HEK293T (cell line): ENCODE results near the gene SLC13A3.

Source experiments
- CTCF ChIA-PET: fragments of 350-600 bp; formaldehyde crosslinking; extraction: SDS; loops from one replicate; lab custom pipeline; 2021; ENCODE audit warnings: antibody characterized with exemption, inconsistent platforms; lab: Yijun Ruan, JAX
- POLR2A ChIA-PET: fragments of 350-600 bp; formaldehyde crosslinking; extraction: SDS; loops from one replicate; lab custom pipeline; 2020; ENCODE audit warnings: antibody characterized with exemption, inconsistent platforms; lab: Yijun Ruan, JAX
- DNase-seq: peaks from one replicate; pipeline ENCODE4 v3.0.0; 2012; ENCODE audit warnings: mixed read lengths; ENCODE audit errors: extremely low spot score
- ARNT ChIP-seq: fragments of 450-650 bp; IDR thresholded peaks from 2 replicates; pipeline ENCODE4 v1.6.1; 2017; ENCODE audit warnings: mild to moderate bottlenecking
- BHLHE40 ChIP-seq: fragments of 450-650 bp; IDR thresholded peaks from 2 replicates; pipeline ENCODE4 v1.6.1; 2016; ENCODE audit warnings: mild to moderate bottlenecking, moderate library complexity, borderline replicate concordance
- CTBP1 ChIP-seq: fragments of 450-650 bp; IDR thresholded peaks from 2 replicates; pipeline ENCODE4 v1.6.1; 2016; ENCODE audit warnings: borderline replicate concordance
- ELF4 ChIP-seq: fragments of 450-650 bp; IDR thresholded peaks from 2 replicates; pipeline ENCODE4 v1.6.1; 2017; ENCODE audit warnings: antibody characterized with exemption
- FOXA1 ChIP-seq: fragments of 450-650 bp; IDR thresholded peaks from 2 replicates; pipeline ENCODE4 v1.6.1; 2016; ENCODE audit warnings: mild to moderate bottlenecking
- FOXK2 ChIP-seq: fragments of 450-650 bp; IDR thresholded peaks from 2 replicates; pipeline ENCODE4 v1.6.1; 2016; ENCODE audit warnings: mild to moderate bottlenecking
- FOXM1 ChIP-seq: fragments of 450-650 bp; IDR thresholded peaks from 2 replicates; pipeline ENCODE4 v1.6.1; 2017; ENCODE audit warnings: mild to moderate bottlenecking, borderline replicate concordance
- HDGF ChIP-seq: fragments of 450-650 bp; IDR thresholded peaks from 2 replicates; pipeline ENCODE4 v1.6.1; 2017; ENCODE audit warnings: antibody characterized with exemption, borderline replicate concordance
- L3MBTL2 ChIP-seq: fragments of 450-650 bp; conservative IDR thresholded peaks from 2 replicates; pipeline ENCODE4 v1.6.1; 2016; ENCODE audit warnings: mild to moderate bottlenecking
- LEF1 ChIP-seq: fragments of 450-650 bp; IDR thresholded peaks from 2 replicates; pipeline ENCODE4 v1.6.1; 2017; ENCODE audit warnings: mild to moderate bottlenecking, borderline replicate concordance
- NFRKB ChIP-seq: fragments of 450-650 bp; IDR thresholded peaks from 2 replicates; pipeline ENCODE4 v1.6.1; 2016; ENCODE audit warnings: mild to moderate bottlenecking, moderate library complexity
- SP1 ChIP-seq: fragments of 450-650 bp; IDR thresholded peaks from 2 replicates; pipeline ENCODE4 v1.6.1; 2017
- SUZ12 ChIP-seq: fragments of 450-650 bp; IDR thresholded peaks from 2 replicates; pipeline ENCODE4 v1.6.1; 2016; ENCODE audit warnings: mild to moderate bottlenecking
- TARDBP ChIP-seq: fragments of 450-650 bp; IDR thresholded peaks from 2 replicates; pipeline ENCODE4 v1.6.1; 2016
- ZNF384 ChIP-seq: fragments of 450-650 bp; IDR thresholded peaks from 2 replicates; pipeline ENCODE4 v1.6.1; 2016
- TF ChIP-seq, protein P1 (sequence below): fragments of 450-650 bp; IDR thresholded peaks from 2 replicates; pipeline ENCODE4 v1.6.1; 2016

Gene SLC13A3

DNA sequence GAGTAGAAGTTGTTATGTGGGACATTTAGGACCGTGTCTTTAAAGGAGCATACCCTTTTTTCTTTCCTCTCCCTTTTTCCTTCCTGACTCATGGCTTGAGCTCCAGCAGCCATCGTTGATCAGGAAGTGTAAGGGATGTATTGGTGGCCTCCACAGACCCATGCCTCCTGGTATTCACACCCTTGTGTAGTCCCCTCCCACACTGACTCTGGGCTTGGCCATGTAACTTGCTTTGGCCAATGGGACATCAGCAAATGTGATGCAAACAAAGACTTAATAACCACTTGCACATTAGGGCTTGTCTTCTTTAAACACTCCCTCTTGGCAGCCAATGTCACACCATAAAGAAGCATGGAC, 18.9 kb upstream of the SLC13A3 start:
- DNase-seq = no peak
- CTCF ChIA-PET = no interaction called here
- no peak for TF ChIP-seq L3MBTL2
- TF ChIP-seq NFRKB = no peak
- no peak for TF ChIP-seq FOXA1
- no peak for TF ChIP-seq ARNT
- no peak for TF ChIP-seq LEF1
- TF ChIP-seq SUZ12 = no peak
- POLR2A ChIA-PET = no interaction called here

DNA sequence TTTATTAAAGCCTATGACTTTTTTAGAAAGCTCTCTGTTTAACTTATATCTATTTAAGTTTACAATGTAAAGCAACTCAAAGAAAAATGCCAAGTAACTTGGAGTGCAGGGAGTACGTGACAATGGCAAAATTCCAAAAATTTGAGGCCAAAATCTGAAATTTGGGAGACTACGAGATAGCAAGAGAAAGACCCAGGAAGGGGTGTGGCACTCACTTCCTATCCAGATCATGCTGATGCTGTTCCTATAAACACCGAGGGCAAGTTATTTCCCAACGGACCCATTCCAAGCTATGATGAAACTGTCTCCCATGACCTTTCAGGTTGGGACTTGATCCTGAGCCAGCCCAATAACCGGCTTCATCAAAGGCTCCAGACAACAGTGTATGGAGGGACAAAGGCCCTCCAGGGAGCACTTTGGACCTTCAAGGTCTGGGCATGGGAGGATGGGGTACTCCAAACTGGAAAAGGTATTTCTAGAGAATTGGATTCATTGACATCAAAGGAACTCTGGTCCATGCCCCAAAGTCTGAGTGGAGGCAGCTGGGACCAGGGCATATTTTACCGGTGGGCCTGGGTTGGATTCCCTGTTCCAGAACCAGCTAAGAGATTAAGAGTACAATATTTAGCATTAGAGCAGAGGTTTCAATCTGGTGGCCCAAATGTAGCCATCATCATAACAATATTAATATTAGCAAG, 15.7 kb upstream of the SLC13A3 start:
- CTCF ChIA-PET = no interaction called here

DNA sequence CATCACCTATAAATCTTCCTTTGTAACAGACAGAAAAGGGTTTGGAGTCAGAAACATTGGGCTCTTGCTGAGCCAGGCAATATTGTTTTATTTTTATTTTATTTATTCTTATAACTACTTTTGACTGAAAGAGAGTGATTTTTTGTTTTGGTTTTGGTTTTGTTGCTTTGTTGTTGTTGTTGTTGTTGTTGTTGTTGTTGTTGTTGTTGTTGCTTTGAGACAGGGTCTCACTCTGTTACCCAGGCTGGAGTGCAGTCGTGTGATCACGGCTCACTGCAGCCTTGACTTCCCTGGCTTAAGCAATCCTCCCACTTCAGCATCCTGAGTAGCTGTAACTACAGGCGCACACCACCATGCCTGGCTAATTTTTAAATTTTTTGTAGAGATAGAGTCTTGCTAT, 15.0 kb upstream of the SLC13A3 start:
- POLR2A ChIA-PET = no interaction called here
- CTCF ChIA-PET = no interaction called here
- TF ChIP-seq SP1 = no peak
- no peak for TF ChIP-seq TARDBP
- TF ChIP-seq LEF1 = no peak
- no peak for TF ChIP-seq ZNF384
- TF ChIP-seq SUZ12 = no peak
- no peak for TF ChIP-seq NFRKB
- TF ChIP-seq FOXA1 = no peak
- no peak for TF ChIP-seq CTBP1
- no peak for TF ChIP-seq ELF4
- TF ChIP-seq, protein P1, sequence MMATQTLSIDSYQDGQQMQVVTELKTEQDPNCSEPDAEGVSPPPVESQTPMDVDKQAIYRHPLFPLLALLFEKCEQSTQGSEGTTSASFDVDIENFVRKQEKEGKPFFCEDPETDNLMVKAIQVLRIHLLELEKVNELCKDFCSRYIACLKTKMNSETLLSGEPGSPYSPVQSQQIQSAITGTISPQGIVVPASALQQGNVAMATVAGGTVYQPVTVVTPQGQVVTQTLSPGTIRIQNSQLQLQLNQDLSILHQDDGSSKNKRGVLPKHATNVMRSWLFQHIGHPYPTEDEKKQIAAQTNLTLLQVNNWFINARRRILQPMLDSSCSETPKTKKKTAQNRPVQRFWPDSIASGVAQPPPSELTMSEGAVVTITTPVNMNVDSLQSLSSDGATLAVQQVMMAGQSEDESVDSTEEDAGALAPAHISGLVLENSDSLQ = no peak
- TF ChIP-seq FOXK2 = no peak
- TF ChIP-seq L3MBTL2 = no peak
- TF ChIP-seq BHLHE40 = no peak
- no peak for TF ChIP-seq FOXM1
- no peak for TF ChIP-seq HDGF
- no peak for DNase-seq

More for the DNA sequence above, 15.7 kb upstream of the SLC13A3 start:
- TF ChIP-seq ARNT (no peak), NFRKB (no peak), SUZ12 (no peak), ELF4 (no peak), FOXA1 (no peak), BHLHE40 (no peak), LEF1 (no peak), ZNF384 (no peak), TARDBP (no peak), CTBP1 (no peak), L3MBTL2 (no peak)
- TF ChIP-seq, protein P1 = no peak
- POLR2A ChIA-PET = no interaction called here
- DNase-seq = no peak

DNA sequence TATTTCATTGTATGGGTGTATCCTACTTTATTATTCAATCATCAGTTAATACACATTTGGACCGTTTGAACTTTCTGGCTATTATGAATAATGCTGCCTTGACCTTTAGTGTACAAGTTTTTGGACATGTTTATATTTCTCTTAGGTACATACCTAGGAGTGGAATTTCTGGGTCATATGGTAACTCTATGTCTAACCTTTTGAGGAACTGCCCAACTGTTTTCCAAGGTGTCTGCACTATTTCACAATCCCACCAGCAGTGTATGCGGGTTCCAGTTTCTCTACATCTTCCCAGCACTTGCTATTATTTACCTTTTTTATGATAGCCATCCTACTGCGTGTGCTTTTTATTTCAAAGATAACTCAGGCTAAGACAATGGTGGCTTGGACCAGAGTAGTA, 14.3 kb upstream of the SLC13A3 start:
- ChIA-PET CTCF (no interaction called here), POLR2A (no interaction called here)
- no peak for DNase-seq
- TF ChIP-seq CTBP1 = no peak
- no peak for TF ChIP-seq ZNF384
- no peak for TF ChIP-seq BHLHE40
- no peak for TF ChIP-seq LEF1
- TF ChIP-seq ELF4 = no peak

DNA sequence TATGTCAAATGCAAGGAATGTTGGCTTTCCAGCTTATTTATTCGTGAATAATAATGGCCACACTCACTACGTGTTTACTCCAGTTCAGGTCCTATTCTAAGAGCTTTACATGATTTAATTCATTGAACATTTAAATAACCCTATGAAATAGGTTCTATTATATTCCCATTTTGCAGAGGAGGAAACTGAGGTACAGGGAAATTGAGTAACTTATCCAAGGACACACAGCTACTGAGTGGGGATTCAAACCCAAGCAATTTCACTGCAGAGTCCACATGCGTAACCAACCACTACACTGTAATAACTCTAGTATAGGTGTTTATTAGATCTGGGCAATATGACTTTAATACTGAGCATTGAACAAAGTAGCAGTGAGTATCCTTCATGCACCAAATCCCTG, 12.3 kb upstream of the SLC13A3 start:
- DNase-seq = no peak
- TF ChIP-seq L3MBTL2 = no peak
- TF ChIP-seq ARNT = no peak
- no peak for TF ChIP-seq FOXM1
- TF ChIP-seq ELF4 = no peak
- TF ChIP-seq CTBP1 = no peak
- TF ChIP-seq LEF1 = no peak
- TF ChIP-seq HDGF = no peak
- TF ChIP-seq, protein P1 = no peak
- no peak for TF ChIP-seq BHLHE40
- TF ChIP-seq TARDBP = no peak
- no peak for TF ChIP-seq SUZ12
- no peak for TF ChIP-seq ZNF384
- no peak for TF ChIP-seq FOXA1
- TF ChIP-seq FOXK2 = no peak
- no peak for TF ChIP-seq NFRKB
- ChIA-PET CTCF (no interaction called here), POLR2A (no interaction called here)

DNA sequence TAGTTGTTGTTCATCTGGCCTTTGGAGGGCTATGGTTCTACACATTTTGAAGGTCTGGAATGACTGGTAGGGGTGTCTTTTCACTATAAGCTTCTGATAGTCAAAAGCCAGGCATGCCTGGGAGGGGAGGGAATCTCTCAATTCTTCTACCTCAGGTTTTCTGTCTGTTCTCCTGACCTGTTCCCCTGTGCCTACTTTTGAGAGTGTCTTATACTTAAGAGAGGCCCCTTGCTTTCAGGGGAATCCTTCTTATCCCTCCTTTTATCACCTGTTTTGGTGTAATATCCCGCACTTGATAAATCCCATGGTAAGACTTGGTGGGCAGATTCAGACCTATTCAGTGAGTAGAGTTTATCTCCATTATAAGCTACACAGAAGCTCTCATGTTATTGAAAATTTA, 10.4 kb upstream of the SLC13A3 start:
- CTCF ChIA-PET = no interaction called here
- no peak for DNase-seq
- POLR2A ChIA-PET = no interaction called here
- TF ChIP-seq FOXM1 (no peak), CTBP1 (no peak), SUZ12 (no peak), SP1 (no peak), ZNF384 (no peak), L3MBTL2 (no peak), FOXA1 (no peak), ELF4 (no peak), BHLHE40 (no peak), LEF1 (no peak), NFRKB (no peak), HDGF (no peak), FOXK2 (no peak), ARNT (no peak), TARDBP (no peak)
- TF ChIP-seq, protein P1 = no peak
